NCI-H1436 treated with DMSO at 0.1 percent for 48 hours (cell line): ENCODE measurements around the gene CAVIN2.
"Not testable (repeated sequence)": the region's sequence is repeated elsewhere in the genome, so short reads cannot be mapped to it uniquely, and the experiment has no call there.

Experiments
- DNase-seq: peaks from one replicate; lab custom pipeline; 2025; lab: John Stamatoyannopoulos, UW

CAVIN2 gene

DNA sequence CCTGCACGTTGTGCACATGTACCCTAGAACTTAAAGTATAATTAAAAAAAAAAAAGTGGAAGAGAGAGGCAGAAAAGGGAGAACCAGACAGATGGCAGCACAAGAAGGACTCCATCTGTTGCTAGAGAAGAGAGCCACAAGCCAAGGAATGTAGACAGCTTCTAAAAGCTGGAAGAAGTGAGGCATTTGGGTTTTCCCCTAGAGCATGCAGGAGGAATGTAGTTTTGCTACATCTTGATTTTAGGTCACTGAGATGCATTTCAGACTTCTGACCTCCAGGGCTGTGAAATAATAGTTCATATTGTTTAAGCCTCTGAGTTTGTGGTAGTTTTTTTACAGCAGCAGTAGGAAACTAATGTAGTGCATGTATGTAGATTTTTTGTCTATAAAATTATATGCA, 46.0 kb downstream of the CAVIN2 start:
- no peak for DNase-seq

DNA sequence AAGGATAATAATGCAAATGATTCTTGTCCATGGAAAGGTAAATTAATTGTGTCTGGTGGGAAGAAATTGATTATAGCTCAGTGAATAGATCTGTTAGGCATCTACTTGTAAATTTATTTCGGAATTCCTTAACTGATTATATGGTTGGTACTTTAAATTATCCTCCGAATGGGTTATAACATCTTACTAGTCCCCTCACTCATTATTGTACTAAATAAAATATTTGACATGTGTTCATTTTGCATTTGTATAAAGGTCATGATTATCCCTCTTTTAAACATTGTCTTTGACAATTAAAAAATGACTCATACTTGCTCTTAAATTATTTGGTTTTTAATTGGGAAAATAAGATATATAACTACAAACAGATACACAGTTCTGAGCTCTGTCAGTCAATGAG, 47.4 kb downstream of the CAVIN2 start:
- DNase-seq: no peak

DNA sequence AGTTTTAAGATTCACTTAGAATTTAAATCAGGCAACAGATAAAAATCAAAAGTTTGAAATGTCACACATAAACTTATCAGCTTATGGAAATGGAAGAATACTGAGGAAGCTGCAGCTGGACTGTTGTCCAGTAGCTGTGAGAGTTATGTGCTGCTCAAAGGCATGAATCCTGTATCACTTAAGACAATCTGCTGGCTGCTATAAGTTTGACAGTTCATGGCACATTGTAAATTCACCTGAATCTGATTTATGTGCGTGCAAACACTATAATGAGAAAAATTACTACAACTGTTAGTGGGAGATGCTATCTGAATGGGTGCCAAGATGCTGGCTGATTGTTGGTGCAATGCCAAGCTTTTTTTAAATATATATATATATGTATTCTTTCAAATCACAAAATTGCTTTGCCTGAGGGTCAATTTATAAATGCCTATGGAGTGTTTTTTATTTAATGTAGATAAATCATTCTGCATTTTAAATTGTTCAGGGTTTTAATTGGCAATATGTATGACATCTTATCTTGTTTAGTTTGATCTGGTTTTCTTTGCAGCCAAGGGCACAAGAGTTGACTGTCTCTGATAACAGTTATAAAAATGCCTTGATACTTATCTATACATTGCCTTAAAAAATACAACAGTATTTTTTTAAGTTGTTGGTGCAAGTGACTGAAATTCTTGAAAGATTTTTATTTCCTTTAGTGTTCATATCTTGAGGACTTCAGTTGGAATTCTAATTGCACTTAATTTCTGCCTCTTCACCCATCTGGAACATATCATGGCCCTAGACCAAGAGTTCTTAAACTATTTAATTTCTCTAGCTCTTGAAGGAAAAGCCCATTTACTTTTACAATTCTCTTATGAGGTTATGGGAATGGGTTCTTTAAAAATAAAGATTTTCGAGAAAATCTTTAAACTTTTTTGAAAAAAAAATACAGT, 48.7 kb downstream of the CAVIN2 start:
- DNase-seq: peak; percentile 22

DNA sequence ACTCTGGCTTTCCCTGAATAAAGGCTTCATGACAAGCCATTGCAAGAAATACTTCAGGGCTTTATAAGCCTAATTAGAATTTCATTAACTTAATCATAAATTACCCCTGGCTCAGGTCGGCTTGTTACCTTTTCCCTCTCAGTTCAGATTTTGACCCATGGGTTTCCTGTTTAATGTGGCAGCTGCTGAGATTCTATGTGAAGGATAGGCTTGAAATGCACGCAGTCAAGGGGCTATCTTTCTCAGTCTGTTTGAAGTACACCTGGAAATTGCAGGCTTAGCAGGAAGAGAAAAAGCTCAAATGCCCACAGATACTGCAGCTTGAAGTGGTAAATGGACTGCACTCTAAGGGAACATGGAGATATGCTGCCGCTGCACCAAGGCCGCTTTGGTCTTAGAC, 49.4 kb downstream of the CAVIN2 start:
- DNase-seq: peak; percentile 6

DNA sequence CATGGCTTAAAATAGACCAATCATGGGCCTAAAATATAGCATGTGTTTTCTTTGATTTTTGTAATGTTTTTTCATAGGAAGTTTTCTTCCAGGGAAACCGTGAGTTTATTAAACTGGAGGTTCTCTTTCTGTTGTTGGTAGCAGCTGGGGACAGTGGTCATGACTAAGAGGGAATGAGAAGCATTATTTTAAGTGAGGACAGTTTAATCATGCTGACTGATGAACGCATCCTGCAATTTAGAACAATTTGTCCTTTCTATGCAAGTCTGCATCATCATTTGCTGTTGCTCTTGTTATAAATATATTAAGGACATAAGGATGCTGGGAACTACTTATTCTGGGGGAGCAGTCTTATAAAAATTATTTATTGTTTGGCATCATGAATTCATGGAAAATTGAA, 51.2 kb downstream of the CAVIN2 start:
- no peak for DNase-seq

DNA sequence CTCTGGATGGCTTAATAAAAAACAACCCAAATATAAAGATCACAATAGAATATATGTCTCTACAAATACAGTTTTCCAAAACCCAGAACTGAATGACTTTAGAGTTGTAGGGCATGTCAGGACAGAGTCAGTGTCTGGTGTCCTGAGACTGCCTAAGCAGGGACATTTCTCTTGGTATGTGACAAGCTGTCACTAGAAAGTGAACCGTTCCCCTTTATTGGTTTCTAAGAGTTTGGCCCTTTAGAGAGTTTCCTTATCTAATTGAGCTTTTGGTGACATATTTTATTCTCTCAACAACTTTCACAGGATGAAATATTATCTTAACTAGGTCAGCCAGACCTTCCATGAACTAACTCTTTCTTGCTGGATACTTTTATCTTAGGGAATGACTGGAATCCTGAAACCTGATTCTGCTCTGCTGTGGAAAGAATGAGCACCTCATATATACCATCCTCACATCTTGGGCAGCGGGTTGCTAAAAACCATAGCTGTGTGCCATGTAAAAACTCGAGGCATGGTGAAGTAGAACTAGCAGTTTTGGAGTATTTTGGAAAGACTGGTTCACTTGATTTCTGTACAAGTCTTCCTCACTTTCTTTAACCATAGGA, 54.8 kb downstream of the CAVIN2 start:
- no peak for DNase-seq

DNA sequence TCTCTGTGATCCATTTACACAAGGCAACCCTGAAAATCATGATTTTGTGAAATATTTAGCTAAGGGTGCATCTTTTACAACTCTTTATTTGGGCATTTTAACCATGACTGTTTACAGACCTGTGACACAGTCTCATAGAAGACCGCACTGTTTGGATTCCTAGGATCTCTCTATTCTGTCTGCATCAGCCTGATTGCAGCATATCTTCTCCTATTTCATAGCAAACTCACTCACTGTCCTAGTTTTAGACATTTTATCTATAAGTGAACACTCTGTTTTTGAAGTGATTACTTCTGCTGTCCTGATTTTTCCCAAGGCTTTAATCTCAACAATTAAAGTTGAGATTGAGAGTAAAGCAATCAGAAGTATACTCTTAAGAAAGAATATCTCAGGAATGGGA, 56.2 kb downstream of the CAVIN2 start:
- no peak for DNase-seq

DNA sequence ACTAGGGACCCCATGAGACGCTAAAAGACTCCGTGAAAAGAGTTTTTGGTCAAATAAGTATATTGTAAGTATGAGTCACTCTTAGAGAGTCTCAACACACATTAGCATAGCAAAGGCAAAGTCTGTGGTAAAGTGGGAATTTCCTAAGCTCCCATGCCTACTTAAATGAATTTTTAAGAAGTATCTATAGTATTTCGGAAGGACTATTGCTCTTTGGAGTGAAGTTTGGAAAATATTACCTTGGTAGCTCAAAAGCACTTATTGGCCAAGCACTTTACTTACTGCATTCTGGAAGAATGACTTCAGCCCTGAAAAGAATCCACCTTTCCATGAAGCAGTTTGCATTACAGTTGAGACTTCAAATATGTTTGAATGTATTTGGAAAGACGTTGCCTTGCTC, 57.1 kb downstream of the CAVIN2 start:
- no peak for DNase-seq

DNA sequence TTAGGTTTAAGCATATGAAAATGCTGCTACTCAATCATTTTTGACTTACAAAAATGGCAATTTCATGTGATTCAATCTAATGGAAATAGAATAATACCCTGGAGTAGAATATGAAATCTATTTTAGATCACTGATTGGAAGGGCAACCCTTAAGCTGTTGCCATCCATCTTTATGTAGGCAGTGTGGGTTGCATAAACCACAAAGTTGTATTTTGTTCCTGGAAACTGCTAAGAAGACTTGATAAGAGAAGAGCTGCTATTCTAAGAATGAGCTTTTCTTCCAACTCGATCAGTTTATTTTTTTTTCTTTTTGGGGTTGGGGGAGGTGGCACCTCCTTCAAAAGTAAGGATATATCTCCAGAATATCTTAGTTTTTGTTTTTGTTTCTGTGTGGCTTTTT, 60.2 kb downstream of the CAVIN2 start:
- DNase-seq: no peak

DNA sequence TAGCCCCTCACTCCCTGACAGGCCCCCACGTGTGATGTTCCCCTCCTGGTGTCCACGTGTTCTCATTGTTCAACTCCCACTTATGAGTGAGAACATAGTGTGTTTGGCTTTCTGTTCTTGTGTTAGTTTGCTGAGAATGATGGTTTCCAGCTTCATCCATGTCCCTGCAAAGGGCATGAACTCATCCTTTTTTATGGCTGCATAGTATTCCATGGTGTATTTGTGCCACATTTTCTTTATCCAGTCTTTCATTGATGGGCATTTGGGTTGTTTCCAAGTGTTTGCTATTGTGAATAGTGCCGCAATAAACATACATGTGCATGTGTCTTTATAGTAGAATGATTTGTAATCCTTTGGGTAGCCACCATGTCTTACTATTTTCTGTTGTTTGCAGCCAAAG, 61.2 kb downstream of the CAVIN2 start:
- not testable (repeated sequence) for DNase-seq
